Measurements from ENCODE around the gene HDAC8.
"Not testable (repeated sequence)": the region's sequence is repeated elsewhere in the genome, so short reads cannot be mapped to it uniquely, and the experiment has no call there.

Gene HDAC8

DNA sequence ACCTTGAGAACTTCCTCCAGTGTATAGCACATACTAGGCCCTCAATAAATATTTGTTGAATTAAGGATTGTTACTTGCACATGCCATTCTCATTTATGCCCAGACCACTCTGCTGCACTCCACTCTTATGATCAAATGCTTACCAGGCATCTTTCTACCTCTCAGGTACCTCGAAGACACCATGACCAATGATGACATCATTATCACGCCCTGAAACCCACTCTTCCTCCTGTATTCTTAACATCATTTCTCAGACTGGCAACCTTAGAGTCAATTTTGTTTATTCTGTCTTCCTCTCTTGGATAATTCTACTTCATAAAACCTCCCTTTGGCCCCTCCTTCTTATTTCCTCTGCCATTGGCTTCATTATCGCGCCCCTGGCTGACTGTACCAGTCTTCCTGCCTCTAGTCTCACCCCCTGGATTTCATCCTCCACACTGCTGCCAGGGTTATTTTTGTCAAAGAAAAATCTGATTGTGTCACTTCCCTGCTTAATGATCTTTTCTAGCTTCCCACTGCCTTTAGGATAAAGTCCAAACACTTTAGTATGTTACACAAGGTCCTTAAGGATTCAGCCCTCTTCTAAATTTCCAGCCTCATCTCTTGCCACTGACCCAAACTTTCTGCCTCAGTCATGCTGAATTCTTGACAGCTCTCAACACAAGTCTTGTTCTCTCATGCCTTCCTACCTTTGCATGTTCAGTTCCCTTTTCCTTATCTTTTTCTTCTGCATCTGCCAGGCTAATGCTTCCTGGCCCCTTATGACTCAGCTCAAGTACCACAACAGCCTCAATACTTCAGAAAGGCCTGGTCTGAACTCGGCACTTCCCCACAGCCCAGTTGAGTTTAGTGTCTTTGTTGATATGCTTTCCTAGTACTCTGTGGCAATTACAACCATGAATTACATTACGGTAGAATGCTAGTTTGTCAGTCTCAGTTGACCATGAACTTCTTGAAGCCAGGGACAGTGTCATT is 45.8 kb downstream of the HDAC8 start:
- peak; percentile 18 to 29 for DNase-seq

DNA sequence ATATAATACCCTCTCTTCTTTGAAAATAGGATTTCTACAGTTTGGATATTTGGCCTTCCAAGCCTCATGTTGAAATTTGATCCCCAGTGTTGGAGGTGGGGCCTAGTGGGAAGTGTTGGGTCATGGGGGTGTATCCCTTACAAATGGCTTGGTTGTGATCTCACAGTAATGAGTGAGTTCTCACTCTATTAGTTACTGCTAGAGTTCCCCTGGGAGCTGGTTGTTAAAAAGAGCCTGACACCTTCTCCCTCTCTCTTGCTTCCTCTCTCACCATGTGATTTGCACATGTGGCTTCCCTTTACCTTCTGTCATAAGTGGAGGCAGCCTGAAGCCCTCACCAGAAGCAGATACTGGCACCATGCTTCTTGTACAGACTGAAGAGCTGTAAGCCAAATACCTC is 73.9 kb downstream of the HDAC8 start:
- no peak for DNase-seq

DNA sequence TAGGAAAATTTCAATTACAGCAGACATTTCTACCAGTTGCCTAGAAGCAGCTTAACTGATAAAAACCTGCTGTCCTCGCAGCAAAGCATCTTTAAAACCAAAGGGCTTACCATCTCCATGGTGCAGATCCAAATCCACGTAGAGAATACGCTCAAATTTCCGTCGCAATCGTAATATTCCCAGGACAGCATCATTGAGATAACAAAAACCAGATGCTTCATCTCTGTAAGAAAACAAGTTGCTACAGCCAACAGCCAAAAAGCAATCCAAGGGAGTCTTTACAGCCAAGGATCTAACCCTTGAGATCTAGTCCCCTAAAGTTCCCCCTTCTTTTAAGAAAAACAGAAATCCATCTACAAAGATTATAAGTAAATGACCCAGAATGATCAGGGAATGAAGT is 77.6 kb downstream of the HDAC8 start:
- no peak for DNase-seq

DNA sequence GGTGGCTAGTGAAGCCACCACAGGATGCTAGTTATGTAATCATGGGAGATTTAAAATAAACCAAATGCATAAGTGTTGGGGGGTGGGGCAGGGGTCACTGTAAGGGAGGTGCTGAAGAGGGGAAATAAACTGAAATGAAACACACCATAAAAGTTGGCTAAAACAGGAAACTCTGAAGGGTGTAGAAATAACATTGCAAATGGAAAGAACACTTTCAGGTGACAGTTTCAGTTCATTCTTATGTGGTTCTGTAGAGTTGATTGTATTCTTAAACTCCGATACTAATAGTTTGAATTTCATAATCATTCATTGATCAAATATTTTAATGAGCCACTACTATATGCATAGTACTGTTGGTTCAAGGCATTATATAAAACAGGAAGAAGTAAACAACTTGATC is 80.1 kb downstream of the HDAC8 start:
- DNase-seq = no peak

DNA sequence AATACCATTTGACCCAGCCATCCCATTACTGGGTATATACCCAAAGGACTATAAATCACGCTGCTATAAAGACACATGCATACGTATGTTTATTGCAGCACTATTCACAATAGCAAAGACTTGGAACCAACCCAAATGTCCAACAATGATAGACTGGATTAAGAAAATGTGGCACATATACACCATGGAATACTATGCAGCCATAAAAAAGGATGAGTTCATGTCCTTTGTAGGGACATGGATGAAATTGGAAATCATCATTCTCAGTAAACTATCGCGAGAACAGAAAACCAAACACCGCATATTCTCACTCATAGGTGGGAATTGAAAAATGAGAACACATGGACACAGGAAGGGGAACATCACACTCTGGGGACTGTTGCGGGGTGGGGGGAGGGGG is 82.4 kb downstream of the HDAC8 start:
- not testable (repeated sequence) for DNase-seq

DNA sequence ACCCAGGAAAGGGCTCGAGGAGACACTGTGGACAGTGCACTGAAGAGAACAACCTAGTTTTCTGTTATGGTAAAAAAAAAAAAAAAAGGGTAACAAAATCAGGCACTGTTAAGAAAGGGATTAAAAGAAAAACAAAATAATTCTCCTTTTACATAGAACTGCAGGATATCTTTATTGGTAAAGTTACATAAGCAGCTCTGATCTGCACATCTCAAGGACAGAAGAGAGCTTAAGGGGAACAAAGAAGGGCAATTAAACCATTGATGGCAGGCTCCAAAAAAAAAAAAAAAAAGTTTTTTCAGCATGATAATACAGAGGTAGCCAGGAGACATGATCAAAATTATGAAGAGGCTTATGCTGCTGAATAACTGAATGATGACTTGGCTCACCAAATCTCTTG is 85.0 kb downstream of the HDAC8 start:
- DNase-seq = no peak

DNA sequence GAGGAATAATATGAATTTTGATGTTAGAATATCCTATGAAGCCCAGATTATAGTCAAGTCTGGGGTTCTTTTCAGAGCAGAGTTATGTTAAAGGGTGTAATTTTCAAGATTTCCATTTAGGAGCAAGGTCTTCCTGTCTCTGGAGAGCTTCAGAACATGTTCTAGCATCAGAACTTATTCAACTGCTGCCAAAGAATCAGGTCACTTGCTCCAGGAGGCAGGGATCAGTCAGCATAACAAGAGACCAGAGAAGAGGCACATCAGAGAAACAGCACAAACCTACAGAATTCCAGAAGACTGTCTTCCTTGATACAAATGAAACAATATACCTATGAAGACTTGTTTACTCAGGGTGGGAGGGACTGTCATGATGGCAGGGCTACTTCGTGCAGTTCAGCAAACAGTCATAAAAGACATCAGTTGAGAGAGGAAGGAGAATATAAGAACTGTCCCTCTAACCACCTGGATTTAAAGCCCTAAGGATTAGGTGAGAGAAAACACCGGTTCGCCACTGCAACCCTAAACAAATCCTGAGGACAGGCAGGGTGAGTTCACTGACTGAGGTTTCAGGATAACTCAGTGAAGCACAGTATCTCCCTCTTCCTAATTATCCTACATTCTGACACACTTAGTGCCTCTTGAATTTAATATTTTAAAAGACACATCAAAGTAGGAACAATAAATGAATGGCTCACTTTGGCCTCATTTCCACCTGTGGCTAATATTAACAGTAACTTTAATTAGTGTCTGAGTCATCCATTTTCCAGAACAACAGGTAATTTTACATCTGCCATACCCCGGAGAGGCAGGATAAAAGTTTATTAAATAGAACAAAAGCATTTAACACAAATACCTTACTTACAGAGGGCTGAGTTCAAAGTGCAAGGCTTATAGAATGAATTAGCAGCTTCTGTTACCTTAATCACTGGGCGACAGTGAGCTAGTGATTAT is 93.0 kb downstream of the HDAC8 start:
- no peak for DNase-seq

DNA sequence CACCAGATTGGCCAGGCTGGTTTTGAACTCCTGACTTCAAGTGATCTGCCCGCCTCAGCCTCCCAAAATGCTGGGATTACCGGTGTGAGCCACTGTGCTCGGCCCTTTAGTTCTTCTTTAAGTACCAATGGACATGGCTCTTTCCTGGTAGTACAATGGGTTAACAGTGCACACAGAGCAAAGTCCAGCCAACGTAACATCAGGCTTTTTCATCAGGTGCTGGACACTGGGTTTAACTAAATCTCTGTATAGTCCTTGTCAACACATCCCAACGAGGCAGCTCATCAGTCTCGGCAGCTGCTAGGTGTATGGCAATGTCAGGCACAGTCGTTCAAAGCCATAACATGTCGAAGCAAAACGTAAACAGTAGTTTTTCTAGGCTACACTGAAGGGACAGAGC is 93.8 kb downstream of the HDAC8 start:
- DNase-seq = no peak

DNA sequence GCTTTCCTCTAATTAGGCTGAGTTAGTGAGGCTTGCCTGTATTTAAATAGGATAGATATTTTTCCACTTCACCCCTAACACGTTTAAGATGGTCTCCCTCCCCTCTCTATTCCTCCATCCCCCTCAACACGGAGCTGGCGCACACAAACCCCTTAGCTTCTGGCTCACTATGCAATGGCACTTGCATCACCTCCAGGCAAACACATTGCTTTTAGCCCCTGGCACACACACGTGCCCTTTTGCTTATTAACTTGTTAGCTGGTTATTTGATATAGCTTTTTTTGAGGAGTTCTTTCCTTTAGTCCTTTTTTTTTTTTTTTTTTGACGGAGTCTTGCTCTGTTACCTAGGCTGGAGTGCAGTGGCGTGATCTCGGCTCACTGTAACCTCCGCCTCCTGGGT is 94.3 kb downstream of the HDAC8 start:
- no peak for DNase-seq

DNA sequence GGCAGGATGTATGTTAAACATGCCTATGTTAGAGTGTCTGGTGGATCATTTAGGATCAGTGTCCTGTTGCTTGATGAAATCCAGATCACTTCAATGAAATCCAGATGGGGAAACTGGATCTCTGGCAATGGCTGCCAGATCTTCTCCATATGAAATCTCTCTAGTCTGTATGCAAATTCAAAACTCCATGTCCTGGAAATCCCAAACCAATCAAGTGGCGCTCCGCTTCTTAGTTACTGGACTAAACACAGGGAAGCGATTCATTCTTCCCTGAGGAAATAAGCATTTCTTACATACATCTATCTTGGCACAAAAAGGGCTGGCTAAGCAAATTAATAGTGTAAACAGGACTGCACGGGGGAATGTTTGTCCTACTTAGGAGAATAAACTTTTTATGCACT is 94.9 kb downstream of the HDAC8 start:
- no peak for DNase-seq

DNA sequence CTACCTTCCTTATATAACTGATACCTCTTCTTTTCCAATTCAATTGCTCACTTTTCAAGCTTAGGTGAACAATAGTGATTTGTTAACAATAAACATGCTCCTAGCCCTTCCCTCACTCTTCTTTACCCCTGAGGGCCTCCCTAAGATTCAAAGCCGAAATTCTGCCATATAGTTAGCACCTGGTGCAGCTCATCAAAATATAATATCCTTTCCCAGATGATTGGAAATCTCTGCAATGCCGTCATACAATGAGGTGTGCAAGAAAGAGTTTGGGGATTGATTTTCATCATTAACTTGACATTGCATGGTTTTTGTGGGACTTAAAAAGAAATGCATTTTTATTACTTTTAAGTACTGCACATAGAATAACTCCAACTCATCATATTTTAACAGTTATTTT is 95.3 kb downstream of the HDAC8 start:
- DNase-seq = no peak

DNA sequence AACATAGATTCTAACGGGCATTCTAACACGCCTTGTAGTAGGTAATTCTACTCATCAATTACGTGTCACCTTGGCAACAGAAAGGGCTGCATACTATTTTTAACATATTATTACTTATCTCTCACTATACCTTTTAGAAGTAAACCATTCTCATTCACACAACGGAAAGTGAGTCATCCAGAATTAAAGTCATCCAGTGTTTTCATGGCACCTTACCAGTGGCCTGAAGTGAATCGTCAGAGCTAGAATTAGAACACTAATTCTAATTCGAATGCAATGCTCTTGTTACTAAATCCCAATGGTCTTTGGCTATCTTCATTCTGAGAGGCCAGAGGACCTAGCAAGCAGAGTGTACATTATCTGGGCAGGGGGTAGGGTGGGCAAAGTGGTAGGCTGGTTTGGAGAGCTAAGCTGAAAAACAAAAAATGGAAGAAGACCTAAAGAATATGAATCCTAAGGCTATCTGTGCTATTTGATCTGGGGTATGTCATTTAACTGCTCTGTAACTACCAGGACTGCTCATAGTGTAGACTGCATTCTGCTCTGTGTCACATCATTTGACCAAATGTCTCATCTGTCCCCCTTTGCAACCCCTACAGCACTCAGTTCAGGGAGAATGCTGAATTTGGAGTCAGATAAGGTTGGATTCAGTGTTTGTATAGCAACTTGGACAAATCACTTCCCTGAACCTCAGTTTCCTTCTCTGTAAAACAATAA is 96.5 kb downstream of the HDAC8 start:
- no peak for DNase-seq

DNA sequence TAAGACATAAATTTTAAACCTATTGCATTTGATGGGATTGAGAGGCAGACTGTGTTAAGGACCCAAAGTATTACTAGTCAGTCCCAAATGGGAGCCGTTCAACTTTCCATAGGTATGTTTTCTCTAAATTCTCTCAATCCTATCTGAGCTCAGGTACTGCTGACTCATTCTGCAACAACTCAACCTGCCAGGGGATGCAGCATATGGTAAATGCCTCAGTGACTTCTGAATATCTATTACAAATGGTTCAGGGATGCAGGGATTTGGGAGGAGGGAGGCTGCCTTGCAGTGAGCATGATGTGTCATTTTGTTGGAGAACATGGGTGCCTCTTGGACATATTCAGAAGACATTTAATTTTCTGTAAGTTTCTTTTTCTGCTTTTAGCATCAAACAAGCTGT is 97.3 kb downstream of the HDAC8 start:
- DNase-seq = no peak

DNA sequence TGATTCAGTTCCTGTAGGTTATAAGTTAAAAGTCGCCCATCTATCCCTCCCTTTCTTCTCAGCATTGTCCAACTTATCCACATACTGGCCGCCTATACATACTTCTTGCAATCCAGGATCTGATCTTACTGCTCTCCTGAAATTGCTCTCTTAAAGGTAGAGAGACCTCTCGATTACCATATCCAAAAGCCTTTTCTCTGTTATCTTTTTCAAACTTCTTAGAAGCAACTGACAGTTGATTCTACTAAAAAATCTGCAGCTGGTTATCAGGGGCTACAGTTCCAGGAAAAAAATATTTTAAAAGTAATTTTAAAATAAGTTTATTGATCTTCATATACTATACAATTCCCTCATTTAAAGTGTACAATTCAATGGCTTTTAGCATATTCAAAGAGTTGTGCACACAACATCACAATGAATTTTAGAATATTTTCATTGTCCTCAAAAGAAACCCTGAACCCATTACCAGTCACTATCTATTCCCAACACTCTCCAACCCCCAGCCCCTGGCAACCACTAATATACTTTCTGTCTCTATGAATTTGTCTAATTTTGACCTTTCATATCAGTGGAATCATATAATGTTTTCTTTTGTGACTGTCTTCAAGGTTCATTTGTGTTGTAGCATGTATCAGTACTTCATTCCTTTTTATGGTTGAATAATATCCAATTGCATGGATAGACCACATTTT is 102.0 kb downstream of the HDAC8 start:
- DNase-seq = no peak

DNA sequence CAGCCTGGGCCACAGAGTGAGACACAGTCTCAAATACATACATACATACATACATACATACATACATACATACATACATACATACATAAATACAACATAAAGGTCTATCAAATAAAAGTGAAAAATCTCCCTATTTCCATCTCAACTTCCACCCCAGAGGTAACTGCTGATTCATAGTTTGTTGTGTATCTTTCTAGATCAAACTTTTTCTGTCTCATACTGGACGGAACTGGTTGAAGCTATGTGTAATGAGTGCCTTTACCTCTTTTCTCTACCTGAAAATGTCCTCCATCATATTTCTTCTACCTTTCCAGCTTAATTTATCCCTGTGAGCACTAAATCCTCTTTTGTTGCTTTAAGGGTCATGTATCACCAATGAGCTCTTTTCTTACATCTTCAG is 102.5 kb downstream of the HDAC8 start:
- DNase-seq = no peak

DNA sequence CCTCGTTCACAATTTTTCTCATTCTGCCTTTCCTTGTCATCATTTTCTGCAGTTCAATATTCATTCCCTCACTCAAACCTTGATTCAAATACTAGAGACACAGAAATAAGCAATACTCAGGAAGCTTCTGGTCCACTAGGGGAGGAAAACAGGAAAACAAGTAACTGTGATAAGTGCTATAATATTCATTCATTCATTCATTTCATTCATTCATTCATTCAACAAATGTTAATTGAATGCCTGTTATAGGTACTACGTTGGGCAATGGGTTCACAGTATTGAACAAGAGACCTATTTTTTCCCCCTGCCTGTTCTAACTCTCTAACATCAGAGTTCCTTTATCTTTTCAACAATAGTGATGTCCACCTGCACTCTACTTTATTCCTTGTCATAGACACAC is 104.0 kb downstream of the HDAC8 start:
- no peak for DNase-seq

DNA sequence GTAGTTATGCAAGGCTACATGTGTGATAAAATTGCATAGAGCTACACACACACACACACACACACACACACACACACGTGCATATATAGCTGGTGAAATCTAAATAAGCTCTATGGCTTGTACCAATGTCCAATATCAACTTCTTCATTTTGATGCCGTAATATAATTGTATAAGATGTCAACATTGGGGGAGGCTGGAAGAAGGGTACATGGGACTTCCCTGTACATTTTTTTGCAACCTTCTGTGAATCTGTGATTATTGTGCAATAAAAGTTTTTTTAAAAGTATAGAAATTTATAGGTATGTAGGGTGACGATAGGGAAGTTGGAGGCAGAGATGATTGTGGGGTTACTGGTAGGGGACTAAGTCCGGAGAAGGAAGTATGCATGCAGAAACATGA is 105.5 kb downstream of the HDAC8 start:
- no peak for DNase-seq

DNA sequence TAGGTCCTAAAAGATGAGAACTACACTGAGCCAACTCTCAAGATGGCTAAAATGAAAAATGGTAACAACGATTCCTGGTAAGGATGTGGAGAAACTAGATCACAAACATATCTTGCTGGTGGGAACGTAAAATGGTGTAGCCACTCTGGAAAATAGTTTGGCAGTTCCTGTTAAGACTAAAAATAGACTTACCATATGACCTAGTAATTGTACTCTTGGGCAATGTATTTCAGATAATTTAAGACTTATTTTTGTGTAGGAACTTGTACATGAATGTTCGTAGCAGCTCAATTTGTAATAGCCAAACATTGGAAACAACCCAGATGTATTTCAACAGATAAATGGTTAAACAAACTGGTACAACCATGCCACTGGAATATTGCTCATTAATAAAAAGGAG is 106.2 kb downstream of the HDAC8 start:
- no peak for DNase-seq

DNA sequence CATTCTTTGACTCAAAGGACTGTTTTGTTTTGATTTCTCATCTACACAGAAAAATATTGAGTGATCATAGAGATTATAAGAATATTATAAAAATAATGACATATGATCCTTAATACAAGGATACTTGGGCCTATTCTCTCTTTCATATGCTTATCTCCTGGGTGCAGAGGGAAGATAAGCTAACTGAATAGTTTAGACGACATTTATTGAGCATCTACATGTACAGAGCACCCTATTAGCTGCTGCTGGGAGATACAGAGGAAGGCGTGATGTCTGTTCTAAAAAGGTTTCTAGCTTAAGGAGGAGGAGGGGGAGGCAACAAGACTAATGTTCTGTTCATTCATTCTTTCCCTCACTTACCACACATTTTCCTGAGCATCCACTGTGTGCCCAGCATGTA is 106.8 kb downstream of the HDAC8 start:
- no peak for DNase-seq

DNA sequence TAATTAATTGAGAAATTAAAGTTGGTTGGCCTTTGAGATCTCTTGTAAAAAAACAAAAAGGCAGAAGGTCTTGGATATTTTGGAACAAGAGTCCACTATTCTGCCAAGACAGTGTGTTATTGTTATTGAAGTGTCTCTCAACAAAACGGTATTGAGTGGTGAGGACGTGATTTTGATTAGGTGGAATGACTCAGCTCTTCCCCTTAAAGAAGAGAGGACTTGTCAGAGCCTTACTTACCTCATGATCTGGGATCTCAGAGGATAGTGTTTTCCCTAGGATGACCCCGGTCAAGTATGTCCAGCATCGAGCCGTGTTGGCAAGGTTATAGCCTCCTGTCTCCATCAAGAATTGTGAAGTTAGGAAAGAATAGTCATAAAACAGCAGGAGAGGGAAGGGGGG is 110.9 kb downstream of the HDAC8 start:
- no peak for DNase-seq

DNA sequence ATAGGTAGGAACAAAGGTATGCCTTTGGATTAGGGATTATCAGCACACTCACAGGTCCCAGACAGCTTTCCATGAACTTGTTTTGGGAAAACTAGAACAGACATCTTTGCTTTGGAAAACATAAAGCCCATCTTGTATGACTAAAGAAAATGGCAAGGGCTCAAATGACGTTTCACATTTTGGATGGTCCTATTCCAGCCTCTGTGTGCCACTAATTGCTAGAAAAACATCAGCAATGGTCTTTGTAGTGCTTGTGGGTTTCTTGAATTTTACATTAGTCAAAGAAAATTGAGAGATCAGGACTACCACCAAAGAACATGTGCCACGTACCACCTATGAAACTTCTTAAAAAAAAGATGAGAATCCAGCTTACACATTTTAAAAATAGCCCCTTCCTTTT is 111.4 kb downstream of the HDAC8 start:
- DNase-seq = no peak

DNA sequence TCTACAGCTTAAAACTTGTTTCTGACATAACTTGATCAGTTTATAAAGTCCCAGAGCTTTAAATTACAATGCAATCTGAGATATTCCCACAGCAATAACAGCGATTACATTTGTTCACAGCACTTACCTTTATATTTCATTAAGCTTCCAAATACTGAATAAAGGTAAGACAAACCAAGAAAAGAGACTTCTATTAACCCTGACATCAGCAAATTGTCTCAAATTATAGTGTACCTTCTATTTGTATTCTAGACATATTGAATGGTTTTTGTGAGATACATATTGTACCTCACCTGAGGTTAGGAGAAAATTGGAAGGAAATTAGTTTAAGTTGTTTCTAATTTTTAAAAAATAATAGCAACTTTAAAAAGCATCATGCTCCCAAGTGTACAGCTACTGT is 111.9 kb downstream of the HDAC8 start:
- DNase-seq = no peak

DNA sequence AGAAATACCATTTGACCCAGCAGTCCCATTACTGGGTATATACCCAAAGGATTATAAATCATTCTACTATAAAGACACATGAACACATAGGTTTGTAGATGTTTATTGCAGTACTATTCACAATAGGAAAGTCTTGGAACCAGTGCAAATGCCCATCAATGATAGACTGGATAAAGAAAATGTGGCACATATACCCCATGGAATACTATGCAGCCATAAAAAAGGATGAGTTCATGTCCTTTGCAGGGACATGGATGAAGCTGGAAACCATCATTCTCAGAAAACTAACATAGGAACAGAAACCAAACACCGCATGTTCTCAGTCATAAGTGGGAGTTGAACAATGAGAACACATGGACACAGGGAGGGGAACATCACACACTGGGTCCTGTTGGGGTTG is 123.6 kb downstream of the HDAC8 start:
- DNase-seq = not testable (repeated sequence)
